GM21576 (cell line): ENCODE data around the gene SMAD6.
"Not testable (repeated sequence)": the region's sequence is repeated elsewhere in the genome, so short reads cannot be mapped to it uniquely, and the experiment has no call there.

Source experiments
- ATAC-seq: cut with Tn5 transposase; IDR thresholded peaks from one replicate; pipeline ENCODE4 v1.9.1; 2021; ENCODE audit warnings: mild to moderate bottlenecking, moderate library complexity; ENCODE audit not compliant: unreplicated experiment

The SMAD6 gene

DNA sequence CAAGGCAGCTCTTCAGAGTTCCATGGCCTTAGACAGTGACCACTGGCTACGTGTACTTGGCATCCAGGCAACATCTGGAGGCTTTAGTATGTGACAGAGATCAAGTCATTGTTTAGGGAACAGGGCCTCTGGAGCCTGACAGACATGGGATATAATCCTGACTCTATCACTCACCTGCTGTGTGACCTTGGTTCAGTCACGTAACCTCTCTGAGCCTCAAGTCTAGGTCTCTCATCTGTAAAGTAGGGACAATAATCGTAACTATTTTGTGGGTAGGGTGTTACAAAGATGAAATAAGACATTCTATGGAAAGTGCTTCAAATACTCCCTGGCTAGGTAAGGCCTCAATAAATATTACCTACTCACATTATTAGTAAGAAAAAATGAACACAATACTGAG lies 114.2 kb downstream of the SMAD6 start:
- ATAC-seq: no peak

DNA sequence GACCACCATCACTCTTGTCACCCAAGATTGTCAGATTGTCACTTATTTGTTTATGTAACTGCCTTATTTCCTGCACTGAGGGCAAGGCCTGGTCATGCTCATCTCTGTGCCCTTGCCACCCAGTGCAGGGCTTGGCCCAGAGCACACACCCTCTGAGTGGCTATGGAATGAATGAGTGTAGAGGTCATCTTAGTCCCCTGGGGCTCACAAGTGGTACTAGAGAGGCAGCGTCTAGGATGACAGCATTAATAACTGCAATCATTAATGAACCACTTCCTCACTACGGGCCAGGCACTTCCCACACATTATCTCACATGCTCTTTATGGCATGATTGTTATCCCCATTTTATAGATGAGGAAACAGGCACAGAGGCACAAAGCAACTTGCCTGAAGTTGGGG lies 117.0 kb downstream of the SMAD6 start:
- no peak for ATAC-seq

DNA sequence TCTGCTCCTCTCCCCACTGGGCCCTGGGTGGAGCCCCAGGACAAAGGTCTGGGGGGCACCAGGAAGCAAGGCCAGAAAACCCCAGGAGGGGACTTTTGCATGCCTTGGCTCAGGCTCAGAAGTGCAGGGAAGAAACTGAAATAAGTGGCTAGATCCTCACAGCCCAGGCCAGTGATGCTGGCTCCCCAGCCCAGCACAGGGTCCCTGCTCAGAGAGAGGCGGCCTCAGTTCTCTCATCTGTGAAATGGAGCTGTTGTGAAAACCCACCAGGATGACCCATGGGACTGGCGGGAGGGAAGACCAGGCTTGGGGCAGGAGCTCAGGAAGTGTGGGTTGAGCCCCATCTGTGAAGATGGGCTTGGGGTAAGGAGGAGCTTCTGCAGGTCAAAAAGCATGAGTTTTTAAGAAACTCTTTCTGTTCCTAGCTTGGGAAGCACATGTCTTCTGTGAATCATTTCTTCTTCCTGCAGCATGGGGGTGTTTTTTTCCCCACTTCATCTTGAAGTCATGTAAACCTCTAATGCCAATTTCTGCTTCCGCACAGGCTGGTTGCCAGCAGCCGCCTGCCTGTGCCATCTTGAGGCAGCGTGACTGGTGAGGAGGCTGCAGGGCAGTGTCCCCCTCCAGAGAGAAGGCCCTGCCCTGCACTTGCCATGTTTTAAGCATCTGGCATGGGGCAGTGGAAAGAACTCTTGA lies 118.6 kb downstream of the SMAD6 start:
- no peak for ATAC-seq

DNA sequence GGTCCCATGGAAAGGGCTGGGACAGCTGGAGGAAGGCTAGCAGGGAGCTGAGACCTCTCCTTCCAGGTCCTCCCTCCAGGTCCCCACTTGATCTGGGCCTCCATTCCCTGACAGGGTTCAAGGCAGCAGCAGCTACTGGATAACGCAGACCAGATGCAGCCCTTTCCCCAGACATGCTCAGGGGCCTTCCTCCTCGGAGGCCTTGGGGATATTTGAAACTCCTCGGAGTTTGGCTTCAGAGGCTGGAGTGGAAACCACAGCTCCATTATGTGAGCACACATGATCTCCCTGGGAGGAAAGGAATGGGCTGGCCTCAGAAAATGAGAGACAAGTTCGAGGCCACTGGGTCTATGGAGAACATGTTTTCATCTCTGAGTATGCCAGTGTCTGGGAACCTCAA lies 119.3 kb downstream of the SMAD6 start:
- no peak for ATAC-seq

DNA sequence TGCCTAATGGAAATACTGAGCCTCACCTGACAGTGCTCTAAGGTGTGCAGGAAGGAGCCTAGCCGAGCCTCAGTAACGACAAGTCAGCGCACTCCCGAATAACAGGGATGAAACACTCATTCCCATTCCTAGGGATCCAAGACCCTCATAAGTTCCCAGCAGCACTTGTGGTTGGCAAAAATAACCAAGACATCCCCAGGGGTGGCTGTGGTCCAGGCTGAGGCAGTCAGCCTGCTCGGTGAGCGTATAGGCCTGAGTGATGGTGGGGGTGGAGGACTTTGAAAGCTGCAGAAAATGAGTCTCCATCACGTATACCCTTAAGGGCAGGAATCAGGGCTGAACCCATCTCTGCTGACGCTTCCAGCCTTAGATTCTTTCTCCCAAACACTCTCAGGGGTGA lies 120.1 kb downstream of the SMAD6 start:
- no peak for ATAC-seq

DNA sequence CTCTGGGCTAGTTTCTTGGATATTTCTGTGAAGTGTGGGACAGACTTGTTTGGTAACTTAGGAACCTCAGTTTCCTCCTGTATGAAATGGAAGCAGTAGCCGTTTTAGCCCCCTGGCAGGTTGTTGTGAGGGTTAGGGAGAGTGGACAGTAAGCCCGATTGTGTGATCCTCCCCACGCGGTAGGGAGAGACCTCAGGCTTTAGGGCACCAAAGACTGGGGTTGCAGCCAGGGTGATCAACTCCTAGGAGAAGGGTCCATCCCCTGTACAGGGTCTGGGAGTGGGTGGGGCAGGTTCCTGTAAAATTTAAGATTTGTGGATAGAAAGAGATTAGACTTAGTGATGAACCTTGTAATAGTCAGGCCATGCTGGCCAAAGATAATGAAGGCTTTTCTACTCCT lies 120.5 kb downstream of the SMAD6 start:
- ATAC-seq: no peak

DNA sequence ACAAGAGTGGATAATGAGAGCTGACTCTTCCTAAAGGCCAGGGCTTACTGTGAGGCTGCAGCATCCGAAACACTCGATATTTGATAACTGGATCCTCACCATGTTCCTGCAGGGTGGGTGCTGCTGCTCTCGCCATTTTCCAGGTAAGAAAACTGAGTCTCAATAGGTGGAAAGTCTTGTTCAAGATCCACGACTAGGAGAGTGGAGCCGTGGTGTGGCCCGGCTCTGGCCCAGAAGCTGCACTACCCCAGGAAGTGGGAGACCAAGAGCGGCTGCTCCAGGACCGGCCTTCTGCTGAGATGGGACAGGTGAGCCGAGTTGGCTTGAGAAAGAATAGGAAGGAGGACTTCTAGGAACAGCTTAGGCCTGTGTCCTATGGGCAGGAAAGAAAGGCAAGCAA lies 121.6 kb downstream of the SMAD6 start:
- no peak for ATAC-seq

DNA sequence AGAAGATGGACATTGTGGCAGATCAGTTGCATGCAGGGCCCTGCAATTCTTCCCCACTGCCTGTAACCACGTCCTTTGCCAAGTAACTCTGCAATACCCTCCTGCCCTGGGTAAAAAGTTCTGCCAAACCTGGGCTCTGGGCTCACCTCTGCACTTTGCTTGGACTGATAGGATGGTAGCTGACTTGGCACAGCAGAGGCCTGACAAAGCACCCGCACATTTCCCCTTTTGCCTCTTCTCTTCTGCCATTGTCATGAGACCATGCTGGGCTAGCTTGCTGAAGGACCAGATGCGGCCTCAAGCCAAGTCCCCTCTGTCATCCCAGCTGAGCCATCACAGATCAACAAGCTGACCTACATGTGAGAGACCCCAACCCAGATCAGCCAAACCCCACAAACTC lies 122.4 kb downstream of the SMAD6 start:
- ATAC-seq: no peak

DNA sequence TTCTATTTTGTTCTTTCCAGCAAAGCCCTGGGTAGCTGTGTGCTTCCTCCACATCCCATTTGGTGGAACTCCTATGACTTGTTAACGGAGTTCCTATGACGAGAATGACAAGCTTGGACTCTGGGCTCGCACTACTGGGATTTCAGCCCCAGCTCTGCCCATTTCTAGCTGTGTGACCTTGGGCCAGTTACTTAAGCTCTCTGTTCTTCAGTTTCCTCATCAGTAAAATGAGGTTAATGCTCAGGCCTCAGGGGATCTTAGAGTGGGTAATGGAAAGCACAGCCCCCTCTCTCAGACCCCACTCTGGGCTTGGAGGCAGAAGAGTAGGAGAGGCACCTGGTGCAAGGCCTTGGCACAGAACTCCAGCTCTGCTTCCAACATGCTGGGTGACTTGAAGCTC lies 123.1 kb downstream of the SMAD6 start:
- ATAC-seq: no peak

DNA sequence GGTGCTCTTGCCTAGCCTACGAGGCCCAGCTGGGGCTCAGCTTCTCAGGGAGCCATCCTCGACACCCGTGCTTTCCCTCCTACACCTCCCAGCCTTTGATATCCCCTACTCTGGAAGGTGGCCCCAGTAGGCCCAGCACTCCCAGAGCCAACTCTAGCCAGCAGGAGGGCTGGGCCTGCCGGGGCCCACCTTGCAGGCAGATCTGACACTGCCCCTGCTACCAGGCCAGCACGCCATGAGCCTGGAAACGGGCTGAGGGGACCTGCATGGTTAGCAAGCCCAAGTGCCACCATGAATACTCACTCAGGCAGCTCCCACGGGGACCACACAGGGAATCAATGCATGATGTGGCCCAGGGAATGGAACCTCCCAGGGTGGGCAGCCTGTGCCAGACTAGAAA lies 123.7 kb downstream of the SMAD6 start:
- no peak for ATAC-seq

DNA sequence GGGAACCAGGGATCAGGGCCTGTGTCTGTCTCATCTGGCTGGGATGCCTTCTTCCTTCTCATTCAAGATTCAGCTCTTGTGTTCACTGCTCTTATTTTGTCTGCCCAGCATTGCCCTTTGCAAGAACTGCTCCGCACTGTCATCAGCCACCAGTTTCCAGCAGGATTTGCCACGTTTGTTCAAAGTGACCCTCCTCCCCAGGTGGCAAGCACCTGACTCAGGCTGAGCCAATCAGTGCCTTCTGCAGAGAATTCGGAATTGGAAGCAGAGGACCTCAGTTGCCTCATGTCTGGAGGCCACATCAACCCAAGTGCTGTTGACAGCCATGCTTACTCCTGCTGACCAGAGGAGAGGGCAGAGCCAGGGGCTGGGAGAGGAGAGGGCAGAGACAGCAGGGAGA lies 124.5 kb downstream of the SMAD6 start:
- no peak for ATAC-seq

DNA sequence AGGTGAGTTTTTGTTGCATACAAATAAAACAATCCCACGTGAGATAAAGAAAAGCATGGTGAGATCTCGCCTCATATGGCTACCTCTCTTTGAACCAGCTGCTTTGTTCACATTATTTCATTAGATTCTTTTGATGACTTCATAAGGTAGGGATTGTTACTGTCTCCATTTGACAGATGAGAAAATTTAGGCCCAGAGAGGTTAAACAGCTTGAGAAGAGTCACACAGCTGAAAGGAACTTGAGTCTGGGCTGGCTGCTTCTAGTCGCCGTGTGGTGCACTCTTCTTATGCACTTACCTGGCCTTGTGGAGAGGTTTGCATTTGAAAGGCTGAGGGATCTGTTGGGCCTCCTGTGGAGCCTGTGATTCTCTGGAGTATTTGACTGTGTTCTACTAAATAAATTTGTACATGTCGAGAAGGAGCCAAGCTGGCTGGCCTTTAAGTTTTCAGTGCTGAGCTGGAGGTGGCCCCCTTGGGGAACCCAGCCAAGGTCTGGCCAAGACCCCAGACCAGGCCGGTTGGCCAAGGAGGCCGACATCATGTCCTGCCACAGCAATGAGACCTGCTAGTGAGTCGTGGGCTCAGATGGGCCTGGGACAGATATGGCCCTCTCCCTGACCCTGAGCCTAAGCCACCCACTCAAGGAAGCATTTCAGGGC lies 125.1 kb downstream of the SMAD6 start:
- ATAC-seq: no peak

DNA sequence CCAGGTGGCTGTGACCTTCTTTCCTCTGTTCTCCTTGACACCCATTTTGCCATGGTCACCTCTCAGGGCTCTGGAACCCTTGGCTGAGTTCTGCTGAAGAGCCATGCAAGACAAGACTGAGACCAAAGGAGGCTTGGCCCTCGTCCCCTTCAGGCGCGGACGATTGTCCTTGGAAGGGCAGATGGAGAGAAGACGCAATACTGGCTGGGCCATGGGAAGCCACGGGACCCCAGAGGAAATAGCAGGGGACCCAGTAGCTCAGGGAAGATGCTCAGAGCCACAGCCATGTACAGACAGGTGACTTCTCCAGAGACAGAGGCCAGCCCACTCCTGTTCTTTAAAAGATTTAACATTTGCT lies 125.6 kb downstream of the SMAD6 start:
- no peak for ATAC-seq

DNA sequence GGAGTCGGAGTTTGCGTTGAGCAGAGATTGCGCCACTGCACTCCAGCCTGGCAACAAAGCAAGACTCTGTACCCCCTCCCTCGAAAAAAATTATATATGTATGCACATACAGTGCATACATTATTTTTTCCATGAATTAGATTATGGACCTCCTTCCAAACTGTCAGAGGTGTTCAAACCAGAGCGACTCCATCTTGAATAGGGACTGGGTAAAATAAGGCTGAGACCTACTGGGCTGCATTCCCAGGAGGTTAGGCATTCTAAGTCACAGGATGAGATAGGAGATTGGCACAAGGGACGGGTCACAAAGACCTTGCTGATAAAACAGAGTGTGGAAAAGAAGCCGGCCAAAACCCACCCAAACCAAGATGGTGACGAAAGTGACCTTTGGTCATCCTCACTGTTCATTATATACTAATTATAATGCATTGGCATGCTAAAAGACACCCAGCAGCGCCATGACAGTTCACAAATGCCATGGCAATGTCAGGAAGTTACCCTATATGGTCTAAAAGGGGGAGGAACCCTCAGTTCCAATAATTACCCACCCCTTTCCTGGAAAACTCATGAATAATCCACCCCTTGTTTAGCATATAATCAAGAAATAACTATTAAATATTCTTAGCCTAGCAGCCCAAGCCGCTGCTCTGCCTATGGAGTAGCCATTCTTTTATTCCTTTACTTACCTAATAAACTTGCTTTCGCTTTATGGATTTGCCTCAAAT lies 126.9 kb downstream of the SMAD6 start:
- not testable (repeated sequence) for ATAC-seq

DNA sequence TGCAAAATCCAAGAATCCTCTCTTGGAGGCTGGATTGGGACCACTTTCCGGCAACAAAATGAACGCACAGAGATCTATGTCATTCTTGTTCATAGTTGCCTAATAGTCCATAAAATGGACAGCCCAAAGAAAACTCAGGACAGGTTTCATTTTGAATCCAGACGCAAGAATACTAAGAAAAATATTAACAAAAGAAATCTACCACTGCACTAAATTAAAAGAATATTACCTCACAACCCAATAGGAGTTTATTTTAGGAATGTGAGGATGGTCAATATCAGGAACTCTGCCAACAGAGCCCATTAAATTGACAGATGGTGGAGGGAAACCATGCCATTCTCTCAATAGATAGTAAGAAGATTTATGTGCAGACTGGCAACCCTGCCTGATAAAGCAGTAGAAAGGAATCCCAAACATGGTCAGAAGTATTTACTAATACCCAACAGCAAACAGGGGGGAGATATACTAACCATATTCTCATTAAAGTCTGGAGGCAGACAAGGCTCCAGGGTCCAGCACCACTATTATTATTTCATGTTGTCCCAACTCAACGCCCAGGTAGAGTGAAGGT lies 127.6 kb downstream of the SMAD6 start:
- ATAC-seq: no peak

DNA sequence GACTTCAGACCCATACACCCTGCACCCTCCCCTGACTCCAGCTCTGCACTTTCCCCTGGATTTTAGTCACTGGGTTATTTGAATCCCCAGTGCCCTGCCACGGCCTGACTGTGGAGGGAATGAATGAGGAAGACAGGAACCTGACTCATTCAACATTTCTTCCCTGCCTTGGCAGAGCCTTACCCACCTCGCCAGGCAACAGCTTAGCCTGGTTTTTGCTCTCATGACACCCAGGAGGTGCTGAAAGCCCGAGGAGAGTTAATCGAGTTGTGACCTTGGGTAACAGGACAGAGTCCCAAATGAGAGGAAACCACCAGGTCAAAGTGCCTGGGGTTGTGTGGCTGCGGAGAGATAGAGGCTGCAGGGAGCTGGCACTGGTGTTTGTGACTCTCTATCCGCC lies 128.3 kb downstream of the SMAD6 start:
- no peak for ATAC-seq

DNA sequence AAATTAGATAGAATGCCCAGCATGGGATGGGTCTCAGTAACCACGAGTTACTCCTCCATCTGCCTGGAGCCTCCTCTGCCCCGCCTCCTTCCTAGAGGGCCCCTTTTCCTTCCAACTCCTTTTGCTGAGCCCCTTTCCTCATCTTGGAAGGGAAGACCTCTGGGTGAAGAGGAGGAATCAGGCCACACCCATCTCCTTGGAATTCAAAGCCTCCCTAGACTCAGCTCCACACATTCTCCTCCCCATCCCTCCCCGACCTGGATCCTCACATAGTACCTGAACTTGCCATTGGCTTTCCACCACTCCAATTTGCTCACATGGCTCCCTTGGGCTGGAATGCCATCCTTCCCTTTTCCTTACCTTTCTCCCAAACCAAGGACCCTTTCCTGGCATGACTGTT lies 128.8 kb downstream of the SMAD6 start:
- ATAC-seq: no peak

DNA sequence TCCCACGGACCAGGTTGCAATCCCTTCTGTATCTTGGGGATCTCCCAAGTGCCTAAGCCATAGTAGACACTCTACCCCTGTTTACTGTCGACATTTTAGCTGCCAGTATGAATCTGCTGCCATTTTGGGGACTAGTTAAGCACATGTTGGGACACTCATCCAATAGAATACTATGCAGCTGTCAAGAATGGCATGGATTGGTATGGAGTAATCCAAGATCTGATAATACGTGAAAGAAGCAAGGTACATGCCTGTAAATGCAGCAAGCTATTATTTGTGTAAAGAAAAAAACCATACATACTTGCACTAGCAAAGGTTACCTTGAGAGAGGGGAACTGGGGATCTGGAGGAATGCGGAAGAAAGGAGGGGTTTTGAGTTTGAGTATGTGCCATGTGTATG lies 129.3 kb downstream of the SMAD6 start:
- no peak for ATAC-seq

DNA sequence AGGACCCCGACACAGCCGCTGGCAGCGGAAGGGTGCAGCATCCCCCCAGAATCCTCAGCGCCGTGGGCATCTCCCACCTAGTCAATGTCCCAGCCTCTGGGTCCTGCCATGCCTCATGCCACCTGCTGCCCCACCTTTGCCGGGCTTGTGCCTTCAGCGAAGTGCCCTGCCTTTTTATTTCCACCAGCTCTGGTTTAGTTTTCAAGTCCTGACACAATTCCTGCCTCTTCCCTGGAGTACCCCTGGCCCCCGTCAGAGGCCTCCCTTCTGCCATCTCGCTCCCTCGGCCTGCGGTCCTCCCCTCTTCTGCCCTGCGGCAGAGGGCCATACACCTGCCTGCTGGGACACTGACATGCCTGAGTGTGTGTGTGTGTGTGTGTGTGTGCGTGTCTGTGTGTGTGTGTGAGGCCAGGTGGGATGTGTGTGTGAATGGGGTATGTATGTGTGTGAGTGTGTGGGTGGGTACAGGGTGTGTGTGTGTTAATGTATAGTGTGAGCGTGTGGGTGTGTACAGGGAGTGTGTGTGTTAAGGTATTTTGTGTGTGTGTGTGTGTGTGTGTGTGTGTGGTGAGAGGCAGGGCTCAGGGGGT lies 129.9 kb downstream of the SMAD6 start:
- no peak for ATAC-seq
